Neural cell (in vitro differentiated cells): ENCODE data around the gene DCTN4. TPM values are rescaled to one million over a fixed set of nuclear protein-coding genes. Genes with fewer than 3 reads are reported as not detected.

Experiments
- H2AFZ ChIP-seq: fragments of 200-600, 300-800 bp; sonication (generic), shearing (Covaris generic); 2 replicates; pipeline ENCODE4 v1.6.0; 2014; ENCODE audit warnings: low read depth, mild to moderate bottlenecking, antibody characterized with exemption, low read length, moderate library complexity
- H3F3A ChIP-seq: fragments of 200-600 bp; shearing (Covaris generic); 2 replicates; pipeline ENCODE4 v1.6.1; 2016; ENCODE audit warnings: mild to moderate bottlenecking, moderate library complexity, mixed read lengths, antibody characterized with exemption, low read length; ENCODE audit not compliant: insufficient read depth, poor library complexity, severe bottlenecking
- H3K27ac ChIP-seq: fragments of 200-600, 300-800 bp; sonication (generic), shearing (Covaris generic); 2 replicates; pipeline ENCODE4 v1.5.1; 2014; ENCODE audit warnings: mild to moderate bottlenecking, low read length, moderate library complexity
- H3K27me3 ChIP-seq: fragments of 300-800, 200-600 bp; sonication (generic), shearing (Covaris generic); 2 replicates; pipeline ENCODE4 v1.6.0; 2014; ENCODE audit warnings: mild to moderate bottlenecking, low read depth, low read length, moderate library complexity; ENCODE audit not compliant: insufficient read depth
- H3K36me3 ChIP-seq: fragments of 300-800, 200-600 bp; sonication (generic), shearing (Covaris generic); 2 replicates; pipeline ENCODE4 v1.5.1; 2014; ENCODE audit warnings: mild to moderate bottlenecking, antibody characterized with exemption, low read length, moderate library complexity; ENCODE audit not compliant: insufficient read depth
- H3K4me2 ChIP-seq: fragments of 300-800, 200-600 bp; sonication (generic), shearing (Covaris generic); 2 replicates; pipeline ENCODE4 v1.6.0; 2014; ENCODE audit warnings: mild to moderate bottlenecking, low read length
- H3K4me3 ChIP-seq: fragments of 300-800, 200-600 bp; sonication (generic), shearing (Covaris generic); 2 replicates; pipeline ENCODE4 v1.5.1; 2014; ENCODE audit warnings: mild to moderate bottlenecking, low read length, moderate library complexity
- H3K79me2 ChIP-seq: fragments of 200-600 bp; shearing (Covaris generic); replicated peaks from 2 replicates; pipeline ENCODE4 v1.6.0; 2014; ENCODE audit warnings: mild to moderate bottlenecking, low read length, moderate library complexity; ENCODE audit not compliant: insufficient read depth
- H3K9ac ChIP-seq: fragments of 300-800, 200-600 bp; sonication (generic), shearing (Covaris generic); 2 replicates; pipeline ENCODE4 v1.6.1; 2016; ENCODE audit warnings: mild to moderate bottlenecking, low read length, mixed read lengths
- H3K9me2 ChIP-seq: fragments of 200-600 bp; shearing (Covaris generic); 2 replicates; pipeline ENCODE4 v1.6.1; 2016; ENCODE audit warnings: mild to moderate bottlenecking, low read length, mixed read lengths; ENCODE audit not compliant: insufficient read depth
- H3K9me3 ChIP-seq: fragments of 200-600, 300-800 bp; sonication (generic), shearing (Covaris generic); 2 replicates; pipeline ENCODE4 v1.6.1; 2016; ENCODE audit warnings: mild to moderate bottlenecking, mixed run types, low read length, moderate library complexity, mixed read lengths
- H4K20me1 ChIP-seq: fragments of 200-600 bp; shearing (Covaris generic); 2 replicates; pipeline ENCODE4 v1.6.1; 2016; ENCODE audit warnings: mild to moderate bottlenecking, mixed run types; ENCODE audit not compliant: insufficient read depth
- EP300 ChIP-seq: fragments of 450-650 bp; conservative IDR thresholded peaks from 2 replicates; pipeline ENCODE4 v1.6.1; 2014; ENCODE audit warnings: antibody characterized with exemption, mild to moderate bottlenecking, moderate library complexity; ENCODE audit not compliant: poor library complexity, severe bottlenecking
- EZH2 ChIP-seq: fragments of 200-600, 300-800 bp; shearing (Covaris generic), sonication (generic); IDR thresholded peaks from 2 replicates; pipeline ENCODE4 v1.6.1; 2014; ENCODE audit warnings: antibody characterized with exemption, low read length, borderline replicate concordance, mild to moderate bottlenecking; ENCODE audit not compliant: insufficient read depth, poor library complexity, severe bottlenecking
- MXI1 ChIP-seq: fragments of 450-650 bp; conservative IDR thresholded peaks from 2 replicates; pipeline ENCODE4 v1.6.1; 2014; ENCODE audit warnings: antibody characterized with exemption, mild to moderate bottlenecking; ENCODE audit not compliant: poor library complexity, severe bottlenecking
- POLR2AphosphoS5 ChIP-seq: IDR thresholded peaks from 2 replicates; pipeline ENCODE4 v1.6.1; 2012
- RAD21 ChIP-seq: fragments of 450-650 bp; conservative IDR thresholded peaks from 2 replicates; pipeline ENCODE4 v1.6.1; 2014; ENCODE audit warnings: antibody characterized with exemption, mild to moderate bottlenecking, moderate library complexity
- SMC3 ChIP-seq: fragments of 450-650 bp; conservative IDR thresholded peaks from 2 replicates; pipeline ENCODE4 v1.6.1; 2014; ENCODE audit warnings: antibody characterized with exemption, mild to moderate bottlenecking, moderate library complexity; ENCODE audit not compliant: poor library complexity
- TAF1 ChIP-seq: IDR thresholded peaks from 2 replicates; pipeline ENCODE4 v1.6.1; 2012; ENCODE audit warnings: low read depth
- polyA plus RNA-seq: library from polyadenylated mRNA; depleted of rRNA; stranded (reverse); fragments of >200 nt; gene quantifications from 2 replicates; pipeline ENCODE4 v1.2.3, GENCODE V29; 2014
- TF ChIP-seq, protein P1 (sequence below): IDR thresholded peaks from 2 replicates; pipeline ENCODE4 v1.6.1; 2012; ENCODE audit warnings: borderline replicate concordance
- TF ChIP-seq, protein P2 (sequence below): fragments of 450-650 bp; IDR thresholded peaks from 2 replicates; pipeline ENCODE4 v1.5.1; 2014; ENCODE audit warnings: antibody characterized with exemption, mild to moderate bottlenecking, moderate library complexity; ENCODE audit not compliant: poor library complexity, severe bottlenecking

The DCTN4 gene
- polyA plus RNA-seq, 1 donor from 2014 or later, result 117 TPM

DNA sequence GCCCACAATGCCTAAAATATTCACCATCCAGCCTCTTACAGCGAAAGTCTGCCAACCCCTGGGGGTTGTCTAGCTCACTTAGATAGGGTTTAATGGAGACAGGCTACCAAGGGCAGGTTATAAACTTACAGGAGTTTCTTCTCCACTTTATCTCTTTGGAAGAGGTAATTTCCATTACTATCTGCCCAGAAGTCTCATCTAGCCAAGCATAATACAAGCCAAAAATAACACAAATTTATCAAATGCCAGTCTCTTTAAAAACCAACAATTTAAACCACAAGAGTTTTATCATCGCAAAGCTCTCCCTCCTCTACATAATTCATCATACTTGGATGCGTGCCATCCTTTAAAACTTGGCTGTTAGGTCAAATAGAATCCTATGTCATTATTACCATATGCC, 64.2 kb downstream of the DCTN4 start:
- Histone ChIP-seq H3K4me2 (no peak overlapping the region), H3K36me3 (peaks cover 3% of the 10 kb centered on the region), H3K27ac (no peak overlapping the region), H3K9me2 (no peaks in the 10 kb centered on the region), H4K20me1 (no peaks in the 10 kb centered on the region), H3K79me2 (peaks cover 10% of the 10 kb centered on the region), H3K9ac (no peak overlapping the region), H2AFZ (no peak overlapping the region), H3F3A (no peaks in the 10 kb centered on the region), H3K27me3 (no peaks in the 10 kb centered on the region), H3K9me3 (no peaks in the 10 kb centered on the region), H3K4me3 (no peak overlapping the region)
- TF ChIP-seq SMC3 (no peak), MXI1 (no peak), RAD21 (no peak)

DNA sequence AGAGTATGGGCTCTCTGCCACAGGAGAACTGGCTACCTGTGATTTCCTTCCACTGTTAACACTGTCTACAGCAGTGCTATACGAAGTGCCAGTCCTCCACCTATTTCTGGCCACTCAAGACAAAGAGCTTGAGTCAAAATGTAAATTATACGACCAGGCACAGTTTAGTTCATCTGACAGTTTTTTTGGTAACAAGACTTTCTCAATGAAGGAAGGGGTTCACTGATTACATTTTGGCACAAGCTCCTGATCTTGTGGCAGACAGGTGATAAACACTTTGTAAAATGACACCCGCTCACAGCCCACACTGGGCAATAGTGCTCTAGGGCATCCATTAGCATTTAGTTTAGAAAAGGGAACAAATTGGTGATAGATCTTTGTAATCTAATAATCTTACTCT, 66.5 kb downstream of the DCTN4 start:
- Histone ChIP-seq H3K79me2 (no peaks in the 10 kb centered on the region), H3K9me3 (no peaks in the 10 kb centered on the region), H3K36me3 (peaks cover 3% of the 10 kb centered on the region), H3K27me3 (no peaks in the 10 kb centered on the region), H2AFZ (no peak overlapping the region), H3K4me2 (no peak overlapping the region), H3K9me2 (no peaks in the 10 kb centered on the region), H3F3A (no peaks in the 10 kb centered on the region), H3K9ac (no peak overlapping the region), H3K4me3 (no peak overlapping the region), H4K20me1 (no peaks in the 10 kb centered on the region), H3K27ac (peak overlapping the region; percentile 45)
- TF ChIP-seq RAD21, result no peak
- TF ChIP-seq TAF1, result no peak
- TF ChIP-seq SMC3, result no peak
- no peak for TF ChIP-seq EP300
- TF ChIP-seq, protein P1, sequence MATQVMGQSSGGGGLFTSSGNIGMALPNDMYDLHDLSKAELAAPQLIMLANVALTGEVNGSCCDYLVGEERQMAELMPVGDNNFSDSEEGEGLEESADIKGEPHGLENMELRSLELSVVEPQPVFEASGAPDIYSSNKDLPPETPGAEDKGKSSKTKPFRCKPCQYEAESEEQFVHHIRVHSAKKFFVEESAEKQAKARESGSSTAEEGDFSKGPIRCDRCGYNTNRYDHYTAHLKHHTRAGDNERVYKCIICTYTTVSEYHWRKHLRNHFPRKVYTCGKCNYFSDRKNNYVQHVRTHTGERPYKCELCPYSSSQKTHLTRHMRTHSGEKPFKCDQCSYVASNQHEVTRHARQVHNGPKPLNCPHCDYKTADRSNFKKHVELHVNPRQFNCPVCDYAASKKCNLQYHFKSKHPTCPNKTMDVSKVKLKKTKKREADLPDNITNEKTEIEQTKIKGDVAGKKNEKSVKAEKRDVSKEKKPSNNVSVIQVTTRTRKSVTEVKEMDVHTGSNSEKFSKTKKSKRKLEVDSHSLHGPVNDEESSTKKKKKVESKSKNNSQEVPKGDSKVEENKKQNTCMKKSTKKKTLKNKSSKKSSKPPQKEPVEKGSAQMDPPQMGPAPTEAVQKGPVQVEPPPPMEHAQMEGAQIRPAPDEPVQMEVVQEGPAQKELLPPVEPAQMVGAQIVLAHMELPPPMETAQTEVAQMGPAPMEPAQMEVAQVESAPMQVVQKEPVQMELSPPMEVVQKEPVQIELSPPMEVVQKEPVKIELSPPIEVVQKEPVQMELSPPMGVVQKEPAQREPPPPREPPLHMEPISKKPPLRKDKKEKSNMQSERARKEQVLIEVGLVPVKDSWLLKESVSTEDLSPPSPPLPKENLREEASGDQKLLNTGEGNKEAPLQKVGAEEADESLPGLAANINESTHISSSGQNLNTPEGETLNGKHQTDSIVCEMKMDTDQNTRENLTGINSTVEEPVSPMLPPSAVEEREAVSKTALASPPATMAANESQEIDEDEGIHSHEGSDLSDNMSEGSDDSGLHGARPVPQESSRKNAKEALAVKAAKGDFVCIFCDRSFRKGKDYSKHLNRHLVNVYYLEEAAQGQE, result no peak
- no peak for TF ChIP-seq EZH2
- no peak for TF ChIP-seq POLR2AphosphoS5

DNA sequence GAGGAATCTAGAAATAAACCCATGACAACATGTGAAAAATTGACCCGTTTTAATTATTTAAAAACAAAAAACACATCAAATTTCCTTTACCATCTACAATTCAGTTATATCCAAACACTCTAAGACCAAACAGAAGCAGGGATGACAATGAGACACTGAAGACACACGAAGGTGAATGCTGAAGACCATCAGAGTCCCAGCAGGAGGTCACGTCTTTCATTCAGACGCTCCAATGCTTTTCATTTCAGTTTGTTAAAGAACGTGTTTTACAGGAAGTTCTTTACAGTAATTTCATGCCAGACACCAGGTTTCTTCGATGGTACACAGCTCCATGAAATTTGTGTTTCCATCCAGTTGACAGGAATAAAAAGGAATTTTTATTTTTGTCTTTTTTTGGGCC, 68.1 kb downstream of the DCTN4 start:
- no peak overlapping the region for H3K4me3 ChIP-seq
- H2AFZ ChIP-seq, result no peak overlapping the region
- H3K79me2 ChIP-seq, result no peaks in the 10 kb centered on the region
- H3K9ac ChIP-seq, result no peak overlapping the region
- peak overlapping the region; percentile 45 for H3K27ac ChIP-seq
- H3K36me3 ChIP-seq, result peaks cover 3% of the 10 kb centered on the region
- no peak for TF ChIP-seq EZH2
- TF ChIP-seq MXI1, result no peak
- no peak for TF ChIP-seq TAF1
- TF ChIP-seq EP300, result no peak
- TF ChIP-seq, protein P1, result no peak
- TF ChIP-seq SMC3, result no peak
- TF ChIP-seq, protein P2, sequence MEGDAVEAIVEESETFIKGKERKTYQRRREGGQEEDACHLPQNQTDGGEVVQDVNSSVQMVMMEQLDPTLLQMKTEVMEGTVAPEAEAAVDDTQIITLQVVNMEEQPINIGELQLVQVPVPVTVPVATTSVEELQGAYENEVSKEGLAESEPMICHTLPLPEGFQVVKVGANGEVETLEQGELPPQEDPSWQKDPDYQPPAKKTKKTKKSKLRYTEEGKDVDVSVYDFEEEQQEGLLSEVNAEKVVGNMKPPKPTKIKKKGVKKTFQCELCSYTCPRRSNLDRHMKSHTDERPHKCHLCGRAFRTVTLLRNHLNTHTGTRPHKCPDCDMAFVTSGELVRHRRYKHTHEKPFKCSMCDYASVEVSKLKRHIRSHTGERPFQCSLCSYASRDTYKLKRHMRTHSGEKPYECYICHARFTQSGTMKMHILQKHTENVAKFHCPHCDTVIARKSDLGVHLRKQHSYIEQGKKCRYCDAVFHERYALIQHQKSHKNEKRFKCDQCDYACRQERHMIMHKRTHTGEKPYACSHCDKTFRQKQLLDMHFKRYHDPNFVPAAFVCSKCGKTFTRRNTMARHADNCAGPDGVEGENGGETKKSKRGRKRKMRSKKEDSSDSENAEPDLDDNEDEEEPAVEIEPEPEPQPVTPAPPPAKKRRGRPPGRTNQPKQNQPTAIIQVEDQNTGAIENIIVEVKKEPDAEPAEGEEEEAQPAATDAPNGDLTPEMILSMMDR, result no peak
- TF ChIP-seq RAD21, result no peak
- no peaks in the 10 kb centered on the region for H3K9me3 ChIP-seq
- H3F3A ChIP-seq, result no peaks in the 10 kb centered on the region
- H4K20me1 ChIP-seq, result no peaks in the 10 kb centered on the region
- H3K9me2 ChIP-seq, result no peaks in the 10 kb centered on the region
- H3K4me2 ChIP-seq, result no peak overlapping the region
- H3K27me3 ChIP-seq, result no peaks in the 10 kb centered on the region
